Neural cell (in vitro differentiated cells): ENCODE results near the gene MYBBP1A. TPM values are rescaled to one million over a fixed set of nuclear protein-coding genes. Genes with fewer than 3 reads are reported as not detected.

Experiments
- H2AFZ ChIP-seq: fragments of 200-600, 300-800 bp; sonication (generic), shearing (Covaris generic); 2 replicates; pipeline ENCODE4 v1.6.0; 2014; ENCODE audit warnings: low read depth, mild to moderate bottlenecking, antibody characterized with exemption, low read length, moderate library complexity
- H3F3A ChIP-seq: fragments of 200-600 bp; shearing (Covaris generic); 2 replicates; pipeline ENCODE4 v1.6.1; 2016; ENCODE audit warnings: mild to moderate bottlenecking, moderate library complexity, mixed read lengths, antibody characterized with exemption, low read length; ENCODE audit not compliant: insufficient read depth, poor library complexity, severe bottlenecking
- H3K27ac ChIP-seq: fragments of 200-600, 300-800 bp; sonication (generic), shearing (Covaris generic); 2 replicates; pipeline ENCODE4 v1.5.1; 2014; ENCODE audit warnings: mild to moderate bottlenecking, low read length, moderate library complexity
- H3K27me3 ChIP-seq: fragments of 300-800, 200-600 bp; sonication (generic), shearing (Covaris generic); 2 replicates; pipeline ENCODE4 v1.6.0; 2014; ENCODE audit warnings: mild to moderate bottlenecking, low read depth, low read length, moderate library complexity; ENCODE audit not compliant: insufficient read depth
- H3K36me3 ChIP-seq: fragments of 300-800, 200-600 bp; sonication (generic), shearing (Covaris generic); 2 replicates; pipeline ENCODE4 v1.5.1; 2014; ENCODE audit warnings: mild to moderate bottlenecking, antibody characterized with exemption, low read length, moderate library complexity; ENCODE audit not compliant: insufficient read depth
- H3K4me2 ChIP-seq: fragments of 300-800, 200-600 bp; sonication (generic), shearing (Covaris generic); 2 replicates; pipeline ENCODE4 v1.6.0; 2014; ENCODE audit warnings: mild to moderate bottlenecking, low read length
- H3K4me3 ChIP-seq: fragments of 300-800, 200-600 bp; sonication (generic), shearing (Covaris generic); 2 replicates; pipeline ENCODE4 v1.5.1; 2014; ENCODE audit warnings: mild to moderate bottlenecking, low read length, moderate library complexity
- H3K79me2 ChIP-seq: fragments of 200-600 bp; shearing (Covaris generic); replicated peaks from 2 replicates; pipeline ENCODE4 v1.6.0; 2014; ENCODE audit warnings: mild to moderate bottlenecking, low read length, moderate library complexity; ENCODE audit not compliant: insufficient read depth
- H3K9ac ChIP-seq: fragments of 300-800, 200-600 bp; sonication (generic), shearing (Covaris generic); 2 replicates; pipeline ENCODE4 v1.6.1; 2016; ENCODE audit warnings: mild to moderate bottlenecking, low read length, mixed read lengths
- H3K9me2 ChIP-seq: fragments of 200-600 bp; shearing (Covaris generic); 2 replicates; pipeline ENCODE4 v1.6.1; 2016; ENCODE audit warnings: mild to moderate bottlenecking, low read length, mixed read lengths; ENCODE audit not compliant: insufficient read depth
- H3K9me3 ChIP-seq: fragments of 200-600, 300-800 bp; sonication (generic), shearing (Covaris generic); 2 replicates; pipeline ENCODE4 v1.6.1; 2016; ENCODE audit warnings: mild to moderate bottlenecking, mixed run types, low read length, moderate library complexity, mixed read lengths
- H4K20me1 ChIP-seq: fragments of 200-600 bp; shearing (Covaris generic); 2 replicates; pipeline ENCODE4 v1.6.1; 2016; ENCODE audit warnings: mild to moderate bottlenecking, mixed run types; ENCODE audit not compliant: insufficient read depth
- CTCF ChIP-seq: fragments of 450-650 bp; IDR thresholded peaks from 2 replicates; pipeline ENCODE4 v1.5.1; 2014; ENCODE audit warnings: antibody characterized with exemption, mild to moderate bottlenecking, moderate library complexity; ENCODE audit not compliant: poor library complexity, severe bottlenecking
- EP300 ChIP-seq: fragments of 450-650 bp; conservative IDR thresholded peaks from 2 replicates; pipeline ENCODE4 v1.6.1; 2014; ENCODE audit warnings: antibody characterized with exemption, mild to moderate bottlenecking, moderate library complexity; ENCODE audit not compliant: poor library complexity, severe bottlenecking
- EZH2 ChIP-seq: fragments of 200-600, 300-800 bp; shearing (Covaris generic), sonication (generic); IDR thresholded peaks from 2 replicates; pipeline ENCODE4 v1.6.1; 2014; ENCODE audit warnings: antibody characterized with exemption, low read length, borderline replicate concordance, mild to moderate bottlenecking; ENCODE audit not compliant: insufficient read depth, poor library complexity, severe bottlenecking
- MXI1 ChIP-seq: fragments of 450-650 bp; conservative IDR thresholded peaks from 2 replicates; pipeline ENCODE4 v1.6.1; 2014; ENCODE audit warnings: antibody characterized with exemption, mild to moderate bottlenecking; ENCODE audit not compliant: poor library complexity, severe bottlenecking
- POLR2AphosphoS5 ChIP-seq: IDR thresholded peaks from 2 replicates; pipeline ENCODE4 v1.6.1; 2012
- RAD21 ChIP-seq: fragments of 450-650 bp; conservative IDR thresholded peaks from 2 replicates; pipeline ENCODE4 v1.6.1; 2014; ENCODE audit warnings: antibody characterized with exemption, mild to moderate bottlenecking, moderate library complexity
- REST ChIP-seq: IDR thresholded peaks from 2 replicates; pipeline ENCODE4 v1.6.1; 2012; ENCODE audit warnings: borderline replicate concordance
- SMC3 ChIP-seq: fragments of 450-650 bp; conservative IDR thresholded peaks from 2 replicates; pipeline ENCODE4 v1.6.1; 2014; ENCODE audit warnings: antibody characterized with exemption, mild to moderate bottlenecking, moderate library complexity; ENCODE audit not compliant: poor library complexity
- TAF1 ChIP-seq: IDR thresholded peaks from 2 replicates; pipeline ENCODE4 v1.6.1; 2012; ENCODE audit warnings: low read depth
- polyA plus RNA-seq: library from polyadenylated mRNA; depleted of rRNA; stranded (reverse); fragments of >200 nt; gene quantifications from 2 replicates; pipeline ENCODE4 v1.2.3, GENCODE V29; 2014

The MYBBP1A gene
- polyA plus RNA-seq, 1 donor from 2014 or later, result 15.6 TPM

GRCh38 chr17:4490109-4490591 lies 65.0 kb downstream of the MYBBP1A start:
- no peaks in the 10 kb centered on the region for H3F3A ChIP-seq
- H4K20me1 ChIP-seq, result no peaks in the 10 kb centered on the region
- TF ChIP-seq TAF1 (no peak), RAD21 (no peak), CTCF (no peak), POLR2AphosphoS5 (no peak), MXI1 (no peak), EZH2 (no peak), REST (no peak), SMC3 (no peak), EP300 (no peak)
- H3K9ac ChIP-seq, result no peak overlapping the region
- no peaks in the 10 kb centered on the region for H3K9me3 ChIP-seq
- no peaks in the 10 kb centered on the region for H3K27me3 ChIP-seq
- H3K27ac ChIP-seq, result no peak overlapping the region
- H3K9me2 ChIP-seq, result no peaks in the 10 kb centered on the region
- H3K36me3 ChIP-seq, result no peaks in the 10 kb centered on the region
- H2AFZ ChIP-seq, result no peak overlapping the region
- H3K79me2 ChIP-seq, result no peaks in the 10 kb centered on the region
- no peak overlapping the region for H3K4me2 ChIP-seq
- no peak overlapping the region for H3K4me3 ChIP-seq

- Histone ChIP-seq H3K79me2 (no peaks in the 10 kb centered on the region), H3K9me3 (no peaks in the 10 kb centered on the region), H3F3A (no peaks in the 10 kb centered on the region), H3K36me3 (no peaks in the 10 kb centered on the region), H4K20me1 (no peaks in the 10 kb centered on the region), H3K4me3 (no peak overlapping the region), H3K27me3 (no peaks in the 10 kb centered on the region), H3K9ac (no peak overlapping the region), H3K9me2 (no peaks in the 10 kb centered on the region), H3K27ac (no peak overlapping the region), H2AFZ (no peak overlapping the region), H3K4me2 (no peak overlapping the region)
- no peak for TF ChIP-seq SMC3
- no peak for TF ChIP-seq POLR2AphosphoS5
- TF ChIP-seq REST, result no peak
- no peak for TF ChIP-seq EP300
- TF ChIP-seq EZH2, result no peak
- no peak for TF ChIP-seq TAF1
- no peak for TF ChIP-seq CTCF
- no peak for TF ChIP-seq MXI1
- TF ChIP-seq RAD21, result no peak
Observed at GRCh38 chr17:4488989-4489595, 66.1 kb downstream of the MYBBP1A start.
